PC-9 (cell line): ENCODE data around the gene PALM. TPM values are rescaled to one million over a fixed set of nuclear protein-coding genes. Genes with fewer than 3 reads are reported as not detected.

Source experiments
- BruUV-seq: library from RNA; stranded (reverse); fragments of 400-500 nt; replicated peaks from 2 replicates; lab custom pipeline; 2021; lab: Mats Ljungman, UMichigan
- CTCF ChIA-PET: fragments of 300-600 bp; sonication (Branson Sonifier 250); formaldehyde crosslinking; loops from one replicate; lab custom pipeline; 2022; ENCODE audit warnings: antibody characterized with exemption; lab: Charles Lee
- POLR2A ChIA-PET: fragments of 300-600 bp; sonication (Branson Sonifier 250); formaldehyde crosslinking; loops from one replicate; lab custom pipeline; 2022; ENCODE audit warnings: antibody characterized with exemption; ENCODE audit not compliant: unreplicated experiment; lab: Charles Lee
- DNase-seq, 2 experiments: peaks; one replicate each; pipeline versions ENCODE4 v3.0.0 to v3.0.0-alpha.2; 2015 to 2022; ENCODE audit warnings: mixed read lengths in 1 of 2
- H2AFZ ChIP-seq: fragments of 200-600 bp; sonication (generic); 2 replicates; pipeline ENCODE4 v1.8.1; 2017; ENCODE audit warnings: antibody characterized with exemption
- H3F3A ChIP-seq: fragments of 200-600 bp; sonication (generic); 2 replicates; pipeline ENCODE4 v1.8.1; 2017; ENCODE audit warnings: antibody characterized with exemption, mild to moderate bottlenecking, low read depth; ENCODE audit not compliant: insufficient read depth
- H3K27ac ChIP-seq: fragments of 200-600 bp; sonication (generic); 2 replicates; pipeline ENCODE4 v1.6.1; 2016; ENCODE audit warnings: mixed run types
- H3K27me3 ChIP-seq: fragments of 200-600 bp; sonication (generic); 2 replicates; pipeline ENCODE4 v1.6.1; 2016; ENCODE audit warnings: low read depth, mixed run types; ENCODE audit not compliant: insufficient read depth
- H3K36me3 ChIP-seq: fragments of 200-600 bp; sonication (generic); 2 replicates; pipeline ENCODE4 v1.6.1; 2016; ENCODE audit warnings: low read depth, mixed run types
- H3K4me1 ChIP-seq: fragments of 200-600 bp; sonication (generic); replicated peaks from 2 replicates; pipeline ENCODE4 v1.6.1; 2016; ENCODE audit warnings: mixed run types; ENCODE audit not compliant: insufficient read depth
- H3K4me2 ChIP-seq: fragments of 200-600 bp; sonication (generic); 2 replicates; pipeline ENCODE4 v1.6.1; 2017; ENCODE audit warnings: mixed run types
- H3K4me3 ChIP-seq: fragments of 200-600 bp; sonication (generic); 2 replicates; pipeline ENCODE4 v1.6.1; 2016; ENCODE audit warnings: mixed run types
- H3K79me2 ChIP-seq: fragments of 200-600 bp; sonication (generic); 2 replicates; pipeline ENCODE4 v1.6.1; 2017; ENCODE audit warnings: low read depth, mixed run types
- H3K9me2 ChIP-seq: fragments of 200-600 bp; sonication (generic); 2 replicates; pipeline ENCODE4 v1.8.1; 2017; ENCODE audit warnings: mild to moderate bottlenecking; ENCODE audit not compliant: insufficient read depth
- H3K9me3 ChIP-seq: fragments of 200-600 bp; sonication (generic); 2 replicates; pipeline ENCODE4 v1.8.1; 2016; ENCODE audit warnings: low read depth; ENCODE audit not compliant: insufficient read depth
- H4K20me1 ChIP-seq: fragments of 200-600 bp; sonication (generic); 2 replicates; pipeline ENCODE4 v1.8.1; 2017; ENCODE audit not compliant: insufficient read depth
- CTCF ChIP-seq: fragments of 200-600 bp; sonication (generic); conservative IDR thresholded peaks from 2 replicates; pipeline ENCODE4 v1.6.1; 2017; ENCODE audit warnings: mixed run types, antibody characterized with exemption, mild to moderate bottlenecking, moderate library complexity
- EZH2 ChIP-seq: fragments of 200-600 bp; sonication (generic); IDR thresholded peaks from 2 replicates; pipeline ENCODE4 v1.8.0; 2017; ENCODE audit warnings: antibody characterized with exemption, low read depth
- intact Hi-C: fragments of 100-400 bp; cut with micrococcal nuclease; formaldehyde crosslinking; loops from one replicate; pipeline ENCODE4 v1.10.0; 2022; ENCODE audit not compliant: unreplicated experiment
- total RNA-seq: library from RNA; stranded (reverse); gene quantifications from 2 replicates; pipeline ENCODE4 v1.2.3, GENCODE V29; 2021

PALM gene
- total RNA-seq, 1 experiment from 2014 or later = 1.8 TPM

GRCh38 chr19:722553-723101, 13.9 kb downstream of the PALM start:
- Histone ChIP-seq H3K9me3 (no peaks in the 10 kb centered on the region), H3K79me2 (no peaks in the 10 kb centered on the region), H4K20me1 (no peaks in the 10 kb centered on the region), H3K36me3 (no peaks in the 10 kb centered on the region), H3K4me3 (no peak overlapping the region), H3K9me2 (no peaks in the 10 kb centered on the region), H3K4me1 (no peaks in the 10 kb centered on the region), H3K27ac (no peak overlapping the region), H3K27me3 (peaks cover 3% of the 10 kb centered on the region; the same call in 1 of the 2 replicates), H3F3A (no peaks in the 10 kb centered on the region), H3K4me2 (no peak overlapping the region), H2AFZ (no peak overlapping the region)
- no TSS peak for BruUV-seq
- TF ChIP-seq EZH2 = no peak
- no peak for TF ChIP-seq CTCF
- CTCF ChIA-PET = no interaction called here
- peak in 1 of 2 experiments; percentile 23 for DNase-seq
- POLR2A ChIA-PET = no interaction called here
- intact Hi-C loops = no loop called here

- Histone ChIP-seq H3K9me2 (no peaks in the 10 kb centered on the region), H4K20me1 (no peaks in the 10 kb centered on the region), H3K4me1 (no peaks in the 10 kb centered on the region), H3K9me3 (no peaks in the 10 kb centered on the region), H3K4me2 (no peak overlapping the region), H3K4me3 (no peak overlapping the region), H3K27me3 (peaks cover 3% of the 10 kb centered on the region; the same call in 1 of the 2 replicates), H3F3A (no peaks in the 10 kb centered on the region), H3K36me3 (no peaks in the 10 kb centered on the region), H2AFZ (no peak overlapping the region), H3K79me2 (no peaks in the 10 kb centered on the region), H3K27ac (no peak overlapping the region)
- ChIA-PET CTCF (no interaction called here), POLR2A (no interaction called here)
- intact Hi-C loops = no loop called here
- TF ChIP-seq CTCF = no peak
- no peak for TF ChIP-seq EZH2
- DNase-seq = no peak
- no TSS peak for BruUV-seq
Observed at GRCh38 chr19:723247-723646, 14.5 kb downstream of the PALM start.

- no TSS peak for BruUV-seq
- no peak overlapping the region for H3K27ac ChIP-seq
- H3K9me2 ChIP-seq = no peaks in the 10 kb centered on the region
- no peak overlapping the region for H2AFZ ChIP-seq
- DNase-seq = no peak
- ChIA-PET CTCF (no interaction called here), POLR2A (no interaction called here)
- no peak overlapping the region for H3K4me3 ChIP-seq
- H3K36me3 ChIP-seq = no peaks in the 10 kb centered on the region
- no peak for TF ChIP-seq EZH2
- H3K27me3 ChIP-seq = peaks cover 3% of the 10 kb centered on the region; the same call in 1 of the 2 replicates
- no peaks in the 10 kb centered on the region for H3F3A ChIP-seq
- intact Hi-C loops = no loop called here
- no peak overlapping the region for H3K4me2 ChIP-seq
- H4K20me1 ChIP-seq = no peaks in the 10 kb centered on the region
- H3K79me2 ChIP-seq = no peaks in the 10 kb centered on the region
- no peaks in the 10 kb centered on the region for H3K4me1 ChIP-seq
- H3K9me3 ChIP-seq = no peaks in the 10 kb centered on the region
Observed at GRCh38 chr19:723714-724113, 15.0 kb downstream of the PALM start.
